ENCODE results near the gene FXYD6.

FXYD6 gene

GRCh38 chr11:117910525-117910924 lies 34.1 kb upstream of the FXYD6 start:
- H3K4me1 ChIP-seq (ENCODE audit: control insufficient read depth, insufficient read depth, low read length), result no peaks in the 10 kb centered on the region
- no peaks in the 10 kb centered on the region for H3K27me3 ChIP-seq (ENCODE audit: control insufficient read depth, insufficient read depth, low read length)
- no peak for DNase-seq (ENCODE audit: low read depth, low spot score)
- no peak overlapping the region for H3K4me3 ChIP-seq (ENCODE audit: low read length)
- no peak overlapping the region for H3K27ac ChIP-seq (ENCODE audit: low read length)
- no peaks in the 10 kb centered on the region for H3K9me3 ChIP-seq (ENCODE audit: control insufficient read depth, insufficient read depth, low read length)
- H3K36me3 ChIP-seq (ENCODE audit: control insufficient read depth, insufficient read depth, low read length), result no peaks in the 10 kb centered on the region
- no CpG with 5 or more reads among the region's 4 CpGs for WGBS (ENCODE audit: insufficient coverage, insufficient read length)

- H3K27me3 ChIP-seq (ENCODE audit: control insufficient read depth, insufficient read depth, low read length), result no peaks in the 10 kb centered on the region
- no CpG with 5 or more reads among the region's 20 CpGs for WGBS (ENCODE audit: insufficient coverage, insufficient read length)
- no peak overlapping the region for H3K27ac ChIP-seq (ENCODE audit: low read length)
- H3K4me3 ChIP-seq (ENCODE audit: low read length), result no peak overlapping the region
- H3K36me3 ChIP-seq (ENCODE audit: control insufficient read depth, insufficient read depth, low read length), result no peaks in the 10 kb centered on the region
- H3K4me1 ChIP-seq (ENCODE audit: control insufficient read depth, insufficient read depth, low read length), result no peaks in the 10 kb centered on the region
- DNase-seq (ENCODE audit: low read depth, low spot score), result no peak
- H3K9me3 ChIP-seq (ENCODE audit: control insufficient read depth, insufficient read depth, low read length), result no peaks in the 10 kb centered on the region
Observed at GRCh38 chr11:117909611-117910382, 33.3 kb upstream of the FXYD6 start.

GRCh38 chr11:117908959-117909610 lies 32.6 kb upstream of the FXYD6 start:
- DNase-seq (ENCODE audit: low read depth, low spot score), result no peak
- H3K4me3 ChIP-seq (ENCODE audit: low read length), result no peak overlapping the region
- no peaks in the 10 kb centered on the region for H3K27me3 ChIP-seq (ENCODE audit: control insufficient read depth, insufficient read depth, low read length)
- WGBS (ENCODE audit: insufficient coverage, insufficient read length), result no CpG with 5 or more reads among the region's 4 CpGs
- H3K27ac ChIP-seq (ENCODE audit: low read length), result no peak overlapping the region
- H3K4me1 ChIP-seq (ENCODE audit: control insufficient read depth, insufficient read depth, low read length), result no peaks in the 10 kb centered on the region
- H3K9me3 ChIP-seq (ENCODE audit: control insufficient read depth, insufficient read depth, low read length), result no peaks in the 10 kb centered on the region
- H3K36me3 ChIP-seq (ENCODE audit: control insufficient read depth, insufficient read depth, low read length), result no peaks in the 10 kb centered on the region

GRCh38 chr11:117908109-117908895 lies 31.8 kb upstream of the FXYD6 start:
- H3K27me3 ChIP-seq (ENCODE audit: control insufficient read depth, insufficient read depth, low read length), result no peaks in the 10 kb centered on the region
- H3K27ac ChIP-seq (ENCODE audit: low read length), result no peak overlapping the region
- DNase-seq (ENCODE audit: low read depth, low spot score), result no peak
- H3K9me3 ChIP-seq (ENCODE audit: control insufficient read depth, insufficient read depth, low read length), result no peaks in the 10 kb centered on the region
- H3K36me3 ChIP-seq (ENCODE audit: control insufficient read depth, insufficient read depth, low read length), result no peaks in the 10 kb centered on the region
- no CpG with 5 or more reads among the region's 17 CpGs for WGBS (ENCODE audit: insufficient coverage, insufficient read length)
- no peak overlapping the region for H3K4me3 ChIP-seq (ENCODE audit: low read length)
- no peaks in the 10 kb centered on the region for H3K4me1 ChIP-seq (ENCODE audit: control insufficient read depth, insufficient read depth, low read length)

GRCh38 chr11:117907276-117908108 lies 31.0 kb upstream of the FXYD6 start:
- Histone ChIP-seq H3K36me3 (ENCODE audit: control insufficient read depth, insufficient read depth, low read length) (no peaks in the 10 kb centered on the region), H3K4me3 (ENCODE audit: low read length) (no peak overlapping the region), H3K9me3 (ENCODE audit: control insufficient read depth, insufficient read depth, low read length) (no peaks in the 10 kb centered on the region), H3K27me3 (ENCODE audit: control insufficient read depth, insufficient read depth, low read length) (no peaks in the 10 kb centered on the region), H3K27ac (ENCODE audit: low read length) (no peak overlapping the region), H3K4me1 (ENCODE audit: control insufficient read depth, insufficient read depth, low read length) (no peaks in the 10 kb centered on the region)
- peak; percentile 89 for DNase-seq (ENCODE audit: low read depth, low spot score)
- no CpG with 5 or more reads among the region's 24 CpGs for WGBS (ENCODE audit: insufficient coverage, insufficient read length)

GRCh38 chr11:117906710-117907109 lies 30.3 kb upstream of the FXYD6 start:
- H3K4me3 ChIP-seq (ENCODE audit: low read length), result no peak overlapping the region
- WGBS (ENCODE audit: insufficient coverage, insufficient read length), result 100% methylated on average over 2 of the region's 4 CpGs

GRCh38 chr11:117906126-117906525 lies 29.7 kb upstream of the FXYD6 start:
- Histone ChIP-seq H3K9me3 (ENCODE audit: control insufficient read depth, insufficient read depth, low read length) (no peaks in the 10 kb centered on the region), H3K36me3 (ENCODE audit: control insufficient read depth, insufficient read depth, low read length) (no peaks in the 10 kb centered on the region), H3K27ac (ENCODE audit: low read length) (no peak overlapping the region), H3K4me1 (ENCODE audit: control insufficient read depth, insufficient read depth, low read length) (no peaks in the 10 kb centered on the region; the same call in 1 of the 2 replicates), H3K4me3 (ENCODE audit: low read length) (no peak overlapping the region), H3K27me3 (ENCODE audit: control insufficient read depth, insufficient read depth, low read length) (no peaks in the 10 kb centered on the region)
- no CpG with 5 or more reads among the region's 2 CpGs for WGBS (ENCODE audit: insufficient coverage, insufficient read length)
- no peak for DNase-seq (ENCODE audit: low read depth, low spot score)

More at GRCh38 chr11:117906710-117907109, 30.3 kb upstream of the FXYD6 start:
- H3K27ac ChIP-seq (ENCODE audit: low read length), result no peak overlapping the region
- H3K27me3 ChIP-seq (ENCODE audit: control insufficient read depth, insufficient read depth, low read length), result no peaks in the 10 kb centered on the region
- no peaks in the 10 kb centered on the region for H3K36me3 ChIP-seq (ENCODE audit: control insufficient read depth, insufficient read depth, low read length)
- H3K4me1 ChIP-seq (ENCODE audit: control insufficient read depth, insufficient read depth, low read length), result no peaks in the 10 kb centered on the region
- DNase-seq (ENCODE audit: low read depth, low spot score), result no peak
- no peaks in the 10 kb centered on the region for H3K9me3 ChIP-seq (ENCODE audit: control insufficient read depth, insufficient read depth, low read length)

GRCh38 chr11:117905524-117905923 lies 29.1 kb upstream of the FXYD6 start:
- no peak for DNase-seq (ENCODE audit: low read depth, low spot score)
- WGBS (ENCODE audit: insufficient coverage, insufficient read length), result no CpG with 5 or more reads among the region's 4 CpGs
- Histone ChIP-seq H3K9me3 (ENCODE audit: control insufficient read depth, insufficient read depth, low read length) (no peaks in the 10 kb centered on the region), H3K36me3 (ENCODE audit: control insufficient read depth, insufficient read depth, low read length) (no peaks in the 10 kb centered on the region), H3K4me1 (ENCODE audit: control insufficient read depth, insufficient read depth, low read length) (no peaks in the 10 kb centered on the region; the same call in 1 of the 2 replicates), H3K27me3 (ENCODE audit: control insufficient read depth, insufficient read depth, low read length) (no peaks in the 10 kb centered on the region), H3K27ac (ENCODE audit: low read length) (no peak overlapping the region), H3K4me3 (ENCODE audit: low read length) (no peak overlapping the region)

GRCh38 chr11:117903505-117904382 lies 27.3 kb upstream of the FXYD6 start:
- no CpG with 5 or more reads among the region's 14 CpGs for WGBS (ENCODE audit: insufficient coverage, insufficient read length)
- Histone ChIP-seq H3K36me3 (ENCODE audit: control insufficient read depth, insufficient read depth, low read length) (no peaks in the 10 kb centered on the region), H3K27me3 (ENCODE audit: control insufficient read depth, insufficient read depth, low read length) (no peaks in the 10 kb centered on the region), H3K9me3 (ENCODE audit: control insufficient read depth, insufficient read depth, low read length) (no peaks in the 10 kb centered on the region), H3K4me3 (ENCODE audit: low read length) (no peak overlapping the region; the same call in 1 of the 2 replicates), H3K27ac (ENCODE audit: low read length) (no peak overlapping the region), H3K4me1 (ENCODE audit: control insufficient read depth, insufficient read depth, low read length) (no peaks in the 10 kb centered on the region; the same call in 1 of the 2 replicates)
- no peak for DNase-seq (ENCODE audit: low read depth, low spot score)

Measured in iPS DF 6.9 (cell line).